Right hindlimb (tissue), 1 donor: Measurements from ENCODE around the gene DNAH1.

Experiments used
- DNase-seq: peaks from one replicate; pipeline ENCODE4 v3.0.0-alpha.2; 2018

DNAH1 gene

DNA sequence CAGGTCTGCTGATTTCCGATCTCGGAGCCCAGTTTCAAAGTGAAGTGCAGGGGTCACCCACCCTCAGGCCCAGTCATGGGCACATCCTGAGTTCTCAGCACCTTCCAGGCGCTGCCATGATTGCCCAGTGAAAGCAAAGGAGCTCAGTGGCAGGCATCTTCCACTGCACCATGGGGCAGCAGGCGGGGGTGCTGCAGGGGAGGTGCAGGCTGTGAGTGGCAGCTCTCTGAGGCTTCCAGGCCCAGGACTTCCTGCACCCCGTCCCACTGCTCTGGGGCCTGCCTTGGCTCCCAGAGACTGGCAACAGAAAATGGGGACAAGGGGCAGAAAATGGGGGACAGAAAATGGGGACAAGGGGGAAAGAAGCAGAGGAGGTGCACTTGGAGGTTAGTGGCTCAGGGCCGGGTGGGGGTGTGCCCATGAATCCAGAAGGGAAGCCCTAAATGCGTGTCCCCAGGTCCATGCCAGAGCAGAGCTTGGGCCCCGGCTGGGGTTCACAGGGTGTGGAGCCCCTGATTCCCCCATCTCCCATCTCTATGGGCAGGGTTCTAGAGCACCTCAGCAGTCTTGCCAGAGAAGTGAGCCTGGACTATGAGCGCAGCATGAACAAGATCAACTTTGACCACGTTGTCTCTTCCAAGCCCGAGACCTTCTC is 28.0 kb downstream of the DNAH1 start:
- no peak for DNase-seq

DNA sequence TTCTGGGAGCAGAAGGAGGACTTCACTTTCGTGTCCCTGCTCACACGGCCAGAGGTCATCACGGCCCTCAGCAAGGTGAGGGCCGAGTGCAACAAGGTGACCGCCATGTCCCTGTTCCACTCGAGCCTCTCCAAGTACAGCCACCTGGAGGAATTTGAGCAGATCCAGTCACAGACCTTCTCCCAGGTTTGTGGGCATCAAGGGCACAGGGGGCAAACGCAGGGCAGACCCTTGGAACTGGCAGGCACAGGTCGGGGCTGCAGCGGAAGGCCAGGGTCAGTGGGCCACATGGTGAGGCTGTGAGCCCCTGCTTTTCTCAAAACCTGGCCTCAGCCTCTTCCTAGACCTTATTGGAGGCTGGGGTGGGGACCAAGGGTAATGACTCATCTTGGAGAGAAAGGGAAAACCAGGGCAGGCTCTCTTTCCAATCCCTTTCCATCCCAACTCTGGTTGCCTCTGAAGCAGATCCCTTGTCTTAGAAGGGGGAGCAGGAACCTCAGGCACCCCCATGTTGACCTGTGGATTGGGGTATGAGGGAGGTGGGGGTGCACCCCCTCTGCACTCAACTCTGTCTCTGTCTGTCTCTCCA is 29.5 kb downstream of the DNAH1 start:
- DNase-seq, result no peak

DNA sequence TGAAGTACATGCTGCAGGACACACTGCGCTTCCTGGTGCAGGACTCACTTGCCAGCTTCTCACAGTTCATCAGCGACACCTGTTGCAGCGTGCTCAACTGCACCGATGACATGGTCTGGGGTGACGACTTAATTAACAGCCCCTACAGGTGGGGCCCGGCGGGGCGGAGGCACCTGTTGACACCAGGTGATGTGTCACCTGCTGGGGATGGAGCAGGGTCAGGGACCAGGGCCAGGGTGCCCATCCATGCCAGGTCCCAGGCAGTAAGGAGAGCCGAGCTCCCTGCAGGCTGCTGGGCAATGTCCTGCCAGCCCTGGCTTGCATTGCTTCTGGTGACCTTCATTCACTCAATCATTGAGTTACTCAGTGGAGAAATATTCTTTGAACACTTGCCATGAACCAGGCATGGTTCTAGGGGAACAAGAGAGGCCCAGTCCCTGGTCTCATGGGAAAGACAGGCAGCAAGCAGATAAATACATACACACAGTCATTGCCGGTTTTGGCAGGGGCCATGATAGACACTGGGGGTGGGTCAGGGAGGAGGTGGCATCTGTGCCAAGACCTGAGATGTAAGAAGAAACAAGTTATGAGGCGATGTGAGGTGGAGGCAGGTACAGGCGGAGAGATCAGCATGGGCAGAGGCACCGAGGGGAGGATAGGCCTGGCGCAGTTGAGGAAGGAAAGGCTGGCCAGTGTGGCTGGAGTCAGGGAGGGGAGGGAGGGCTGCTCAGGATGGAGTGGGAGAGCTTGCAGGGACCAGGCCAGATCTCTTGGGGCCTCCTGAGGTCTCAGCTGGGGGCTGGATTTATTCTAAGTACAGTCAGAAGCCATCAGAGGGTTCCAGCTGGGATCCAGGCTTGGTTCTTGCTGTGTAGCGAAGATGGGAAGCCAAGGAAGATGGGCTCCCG is 30.8 kb downstream of the DNAH1 start:
- DNase-seq, result no peak

GRCh38 chr3:52347716-52348635 is 31.9 kb downstream of the DNAH1 start:
- DNase-seq, result no peak

- no peak for DNase-seq
These were observed 33.0 kb downstream of the DNAH1 start for GRCh38 chr3:52349131-52349530.

DNA sequence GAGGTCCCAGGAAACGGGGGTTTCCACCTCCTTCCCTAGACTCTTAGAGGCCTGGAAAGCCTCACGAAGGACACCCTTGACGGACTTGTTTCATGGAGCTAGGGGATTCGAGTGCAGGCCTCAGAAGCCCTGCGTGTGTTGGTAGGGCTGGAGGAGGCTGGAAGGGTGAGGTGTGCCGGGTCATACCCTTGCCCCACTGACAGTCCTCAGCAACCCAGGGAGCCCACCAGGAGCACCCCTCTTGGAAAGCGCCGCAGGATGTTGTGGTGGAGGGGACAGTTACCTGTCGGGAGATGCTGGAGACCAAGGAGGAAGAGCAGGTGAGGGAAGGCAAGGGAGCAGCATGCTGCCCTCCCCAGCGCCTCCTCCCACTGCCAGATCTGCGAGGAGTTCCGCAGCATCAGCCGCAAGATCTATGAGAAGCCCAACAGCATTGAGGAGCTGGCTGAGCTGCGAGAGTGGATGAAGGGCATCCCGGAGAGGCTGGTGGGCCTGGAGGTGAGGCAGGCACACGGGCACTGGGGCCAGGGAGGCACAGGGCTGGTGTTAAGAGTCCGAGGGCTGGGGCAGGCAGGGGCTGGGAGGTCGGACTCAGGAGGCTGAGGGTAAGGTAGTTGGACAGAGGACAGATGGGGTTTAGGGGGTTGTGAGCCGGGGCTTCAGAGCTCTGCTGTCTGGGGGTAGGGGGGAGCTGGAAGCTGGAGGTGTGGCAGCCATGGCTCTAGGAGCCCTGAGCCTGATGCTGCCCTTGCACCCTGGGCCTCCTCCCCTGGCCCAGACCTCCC is 33.7 kb downstream of the DNAH1 start:
- no peak for DNase-seq

DNA sequence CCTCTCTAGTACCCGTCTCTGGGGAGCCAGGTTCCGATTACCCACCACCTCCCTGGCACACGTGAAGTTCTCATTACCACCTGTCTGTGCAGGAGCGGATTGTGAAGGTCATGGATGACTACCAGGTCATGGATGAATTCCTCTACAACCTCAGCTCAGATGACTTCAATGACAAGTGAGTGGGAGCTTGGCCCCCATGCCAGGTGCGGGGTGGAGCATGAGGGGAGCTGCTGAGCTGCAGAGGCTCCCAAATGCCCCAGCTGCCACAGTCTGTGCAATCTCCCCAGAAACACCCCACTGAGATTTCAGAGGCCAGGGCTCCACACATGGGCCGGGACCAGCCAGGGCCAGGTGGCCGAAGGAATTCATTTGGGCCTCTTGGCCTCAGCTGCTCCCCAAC is 34.3 kb downstream of the DNAH1 start:
- DNase-seq, result no peak

DNA sequence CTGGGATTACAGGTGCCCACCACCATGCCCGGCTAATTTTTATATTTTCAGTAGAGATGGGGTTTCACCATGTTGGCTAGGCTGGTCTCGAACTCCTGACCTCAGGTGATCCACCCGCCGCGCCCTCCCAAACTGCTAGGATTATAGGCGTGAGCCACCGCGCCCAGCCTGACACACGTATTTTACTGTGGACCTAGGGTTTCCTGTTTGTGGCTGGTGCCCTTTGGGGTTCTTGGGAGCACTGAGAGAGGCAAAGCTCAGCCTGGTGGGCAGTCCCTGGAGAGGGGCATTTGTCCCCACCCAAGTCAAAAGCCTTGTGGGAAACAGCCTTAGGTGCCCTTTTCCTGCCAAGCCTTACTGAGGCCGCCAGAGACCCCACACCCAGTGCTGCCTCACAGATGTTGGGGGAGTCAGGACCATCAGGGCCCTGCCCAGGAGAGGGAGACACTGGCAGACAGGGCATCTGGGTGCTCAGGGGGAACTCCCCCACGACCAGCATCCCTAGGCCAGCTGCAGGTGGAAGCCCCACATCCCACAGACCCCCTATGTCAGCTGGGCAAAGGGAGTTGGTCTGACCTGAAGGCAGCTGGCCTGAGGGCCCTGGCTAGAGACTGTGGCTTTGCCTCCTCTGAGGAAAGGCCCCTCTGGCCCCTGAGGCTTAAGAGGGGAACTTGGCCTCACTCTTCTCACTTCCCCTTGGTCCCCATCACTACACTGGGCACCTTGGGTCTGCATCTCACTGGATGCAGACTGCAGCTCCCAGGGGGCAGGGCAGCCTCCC is 35.1 kb downstream of the DNAH1 start:
- DNase-seq, result no peak

DNA sequence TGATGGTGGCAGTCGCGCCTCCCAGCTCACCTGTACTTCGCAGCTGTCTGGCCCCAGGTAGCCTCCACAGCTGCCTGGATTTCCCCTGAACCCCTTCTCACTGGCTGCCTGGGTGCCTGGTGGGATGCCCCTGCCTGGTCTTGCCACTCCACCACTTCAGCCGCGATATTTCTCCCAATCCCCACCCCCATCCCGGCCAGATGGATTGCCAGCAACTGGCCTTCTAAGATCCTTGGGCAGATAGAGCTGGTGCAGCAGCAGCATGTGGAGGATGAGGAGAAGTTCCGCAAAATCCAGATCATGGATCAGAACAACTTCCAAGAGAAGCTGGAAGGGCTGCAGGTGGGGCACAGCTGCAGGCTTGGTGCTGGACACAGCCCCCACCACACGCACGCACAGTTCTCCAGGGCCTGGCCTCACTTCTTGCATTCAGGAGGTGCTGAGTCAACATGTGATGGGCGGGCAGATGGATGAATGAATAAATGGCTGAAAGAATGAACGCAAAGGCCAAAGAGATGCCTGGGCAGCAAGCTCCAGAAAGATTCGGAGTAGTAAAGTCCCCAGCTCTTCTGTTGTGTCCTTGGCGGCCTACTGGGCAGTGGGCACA is 35.7 kb downstream of the DNAH1 start:
- no peak for DNase-seq

DNA sequence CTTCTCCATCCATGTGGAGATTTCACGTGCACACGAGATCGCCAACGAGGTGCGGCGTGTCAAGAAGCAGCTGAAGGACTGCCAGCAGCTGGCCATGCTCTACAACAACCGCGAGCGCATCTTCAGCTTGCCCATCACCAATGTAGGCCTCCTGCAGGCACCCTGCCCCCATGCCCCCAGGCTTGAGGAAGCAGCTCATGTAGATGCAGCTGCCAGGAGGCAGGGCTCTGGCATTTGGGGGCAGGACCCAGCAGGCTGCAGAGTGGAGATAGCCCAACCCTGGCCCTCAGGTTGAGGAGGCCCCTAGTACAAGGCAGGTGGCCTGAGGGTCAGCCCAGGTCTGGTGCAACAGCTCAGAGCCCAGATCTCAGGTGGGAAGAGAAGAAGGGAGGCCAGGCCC is 36.4 kb downstream of the DNAH1 start:
- DNase-seq, result no peak

GRCh38 chr3:52353291-52353855 is 37.3 kb downstream of the DNAH1 start:
- DNase-seq, result no peak

DNA sequence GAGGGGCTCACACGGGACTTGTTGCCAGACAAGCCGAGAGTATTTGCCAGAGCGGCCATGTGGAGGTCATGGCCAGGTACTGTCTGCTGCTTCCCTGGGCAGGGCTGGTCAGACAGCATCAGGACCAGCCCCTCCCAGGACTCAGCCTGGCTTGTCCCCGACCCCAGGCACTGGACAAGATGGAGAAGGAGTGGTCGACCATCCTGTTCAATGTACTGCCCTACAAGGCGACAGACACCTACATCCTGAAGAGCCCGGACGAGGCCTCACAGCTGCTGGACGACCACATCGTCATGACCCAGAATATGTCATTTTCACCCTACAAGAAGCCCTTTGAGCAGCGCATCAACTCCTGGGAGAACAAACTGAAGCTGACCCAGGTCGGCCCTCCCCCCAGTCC is 38.6 kb downstream of the DNAH1 start:
- no peak for DNase-seq

GRCh38 chr3:52355526-52355925 is 39.4 kb downstream of the DNAH1 start:
- no peak for DNase-seq

DNA sequence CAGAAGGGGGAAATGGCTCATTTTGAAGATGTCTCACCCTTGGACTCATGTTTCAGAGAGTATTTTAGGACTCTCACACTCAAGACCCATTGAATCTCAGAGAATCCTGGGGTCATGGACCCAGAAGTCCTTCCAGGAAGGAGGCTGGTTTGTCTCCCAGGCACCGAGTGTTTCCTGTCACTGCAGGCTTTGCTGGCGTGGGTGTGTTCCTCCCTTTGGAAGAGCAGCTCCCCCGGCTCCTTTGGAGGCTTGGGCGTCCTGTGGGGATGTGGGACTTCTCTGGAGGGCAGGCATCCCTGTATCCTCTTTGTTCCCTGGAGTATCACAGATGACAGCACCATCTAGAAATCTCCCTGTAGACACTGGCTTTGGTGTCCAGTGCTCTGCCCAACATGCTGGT is 40.0 kb downstream of the DNAH1 start:
- no peak for DNase-seq

GRCh38 chr3:52357151-52358080 is 41.3 kb downstream of the DNAH1 start:
- no peak for DNase-seq

GRCh38 chr3:52358362-52358940 is 42.3 kb downstream of the DNAH1 start:
- DNase-seq, result no peak

- no peak for DNase-seq
These were observed 43.2 kb downstream of the DNAH1 start for GRCh38 chr3:52359116-52359855.

DNA sequence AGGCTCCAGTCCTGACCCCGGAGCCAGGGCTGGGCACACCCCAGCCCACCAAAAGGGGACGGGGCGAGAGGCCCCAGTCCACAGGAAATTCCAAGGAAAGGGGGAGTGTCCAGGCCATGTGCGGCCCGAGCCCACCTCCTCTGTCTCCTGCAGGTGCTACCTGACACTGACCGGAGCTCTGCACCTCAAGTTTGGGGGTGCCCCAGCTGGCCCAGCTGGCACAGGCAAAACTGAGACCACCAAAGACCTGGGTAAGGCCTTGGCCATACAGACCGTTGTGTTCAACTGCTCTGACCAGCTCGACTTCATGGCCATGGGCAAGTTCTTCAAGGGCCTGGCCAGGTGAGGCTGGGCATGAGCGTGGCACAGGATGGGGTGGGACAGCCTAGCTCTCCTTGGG is 44.9 kb downstream of the DNAH1 start:
- no peak for DNase-seq
